ENCODE measurements around the gene UBE3C.
A peak's percentile ranks its signal among the peaks of the same experiment; 100 is the strongest.

Gene UBE3C

GRCh38 chr7:157291404-157292080, 152.8 kb downstream of the UBE3C start:
- no peak for DNase-seq

GRCh38 chr7:157292258-157292657, 153.5 kb downstream of the UBE3C start:
- no peak for DNase-seq

GRCh38 chr7:157292770-157293412, 154.2 kb downstream of the UBE3C start:
- DNase-seq, result no peak

- DNase-seq, result no peak
Measured at GRCh38 chr7:157293413-157293788, 154.7 kb downstream of the UBE3C start.

GRCh38 chr7:157294773-157295172, 156.0 kb downstream of the UBE3C start:
- no peak for DNase-seq

GRCh38 chr7:157295338-157295737, 156.6 kb downstream of the UBE3C start:
- no peak for DNase-seq

- no peak for DNase-seq
Measured at GRCh38 chr7:157297185-157297584, 158.5 kb downstream of the UBE3C start.

- DNase-seq, result no peak
Measured at GRCh38 chr7:157299317-157299612, 160.5 kb downstream of the UBE3C start.

GRCh38 chr7:157299613-157300368, 161.1 kb downstream of the UBE3C start:
- no peak for DNase-seq

GRCh38 chr7:157300369-157300825, 161.7 kb downstream of the UBE3C start:
- no peak for DNase-seq

GRCh38 chr7:157301610-157302120, 162.9 kb downstream of the UBE3C start:
- DNase-seq, result no peak

GRCh38 chr7:157306846-157307838, 168.4 kb downstream of the UBE3C start:
- no peak for DNase-seq

- peak in 14 of 58 donors; percentile 5 to 72 (median 24) for DNase-seq
Measured at GRCh38 chr7:157309988-157310668, 171.4 kb downstream of the UBE3C start.

- DNase-seq, result no peak
Measured at GRCh38 chr7:157310676-157311185, 172.0 kb downstream of the UBE3C start.

GRCh38 chr7:157312941-157313340, 174.2 kb downstream of the UBE3C start:
- DNase-seq, result no peak

- DNase-seq, result no peak
Measured at GRCh38 chr7:157313645-157314044, 174.9 kb downstream of the UBE3C start.

GRCh38 chr7:157318015-157318706, 179.4 kb downstream of the UBE3C start:
- DNase-seq, result peak in 6 of 58 donors; percentile 5 to 20 (median 8)
